A673 (cell line): ENCODE data around the gene MDH1B.
"Not testable (repeated sequence)": the region's sequence is repeated elsewhere in the genome, so short reads cannot be mapped to it uniquely, and the experiment has no call there.

ENCODE experiments used
- EZH2 ChIP-seq: fragments of 200-600 bp; sonication (generic); IDR thresholded peaks from 2 replicates; pipeline ENCODE4 v1.6.1; 2017; ENCODE audit warnings: borderline replicate concordance, low read depth, mild to moderate bottlenecking, mixed read lengths, antibody characterized with exemption, low read length; ENCODE audit not compliant: poor library complexity, severe bottlenecking
- TF ChIP-seq, protein P1 (sequence below): fragments of 300-800, 200-600 bp; sonication (generic); conservative IDR thresholded peaks from 2 replicates; pipeline ENCODE4 v1.5.1; 2017; ENCODE audit warnings: low read depth, mild to moderate bottlenecking, antibody characterized with exemption, low read length, moderate library complexity, mixed read lengths

DNA sequence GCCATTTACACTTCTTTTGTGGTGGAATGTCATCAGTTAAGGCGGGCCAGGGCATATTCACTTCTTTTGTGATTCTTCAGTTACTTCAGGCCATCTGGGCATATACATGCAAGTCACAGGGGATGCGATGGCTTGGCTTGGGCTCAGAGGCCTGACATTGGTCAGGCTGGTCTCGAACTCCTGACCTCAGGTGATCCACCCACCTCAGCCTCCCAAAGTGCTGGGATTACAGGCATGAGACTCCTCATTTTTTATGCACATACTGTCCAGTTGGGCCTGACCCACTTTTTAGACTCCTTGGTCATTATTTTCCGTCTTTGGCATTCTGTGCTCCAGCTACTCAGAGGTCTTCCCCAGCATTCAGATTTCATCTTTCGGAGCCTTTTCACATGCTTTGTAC lies 47.3 kb upstream of the MDH1B start:
- TF ChIP-seq, protein P1, sequence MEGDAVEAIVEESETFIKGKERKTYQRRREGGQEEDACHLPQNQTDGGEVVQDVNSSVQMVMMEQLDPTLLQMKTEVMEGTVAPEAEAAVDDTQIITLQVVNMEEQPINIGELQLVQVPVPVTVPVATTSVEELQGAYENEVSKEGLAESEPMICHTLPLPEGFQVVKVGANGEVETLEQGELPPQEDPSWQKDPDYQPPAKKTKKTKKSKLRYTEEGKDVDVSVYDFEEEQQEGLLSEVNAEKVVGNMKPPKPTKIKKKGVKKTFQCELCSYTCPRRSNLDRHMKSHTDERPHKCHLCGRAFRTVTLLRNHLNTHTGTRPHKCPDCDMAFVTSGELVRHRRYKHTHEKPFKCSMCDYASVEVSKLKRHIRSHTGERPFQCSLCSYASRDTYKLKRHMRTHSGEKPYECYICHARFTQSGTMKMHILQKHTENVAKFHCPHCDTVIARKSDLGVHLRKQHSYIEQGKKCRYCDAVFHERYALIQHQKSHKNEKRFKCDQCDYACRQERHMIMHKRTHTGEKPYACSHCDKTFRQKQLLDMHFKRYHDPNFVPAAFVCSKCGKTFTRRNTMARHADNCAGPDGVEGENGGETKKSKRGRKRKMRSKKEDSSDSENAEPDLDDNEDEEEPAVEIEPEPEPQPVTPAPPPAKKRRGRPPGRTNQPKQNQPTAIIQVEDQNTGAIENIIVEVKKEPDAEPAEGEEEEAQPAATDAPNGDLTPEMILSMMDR, result not testable (repeated sequence)
- TF ChIP-seq EZH2, result not testable (repeated sequence)
